Measurements from ENCODE around the gene TEAD4.

DNA sequence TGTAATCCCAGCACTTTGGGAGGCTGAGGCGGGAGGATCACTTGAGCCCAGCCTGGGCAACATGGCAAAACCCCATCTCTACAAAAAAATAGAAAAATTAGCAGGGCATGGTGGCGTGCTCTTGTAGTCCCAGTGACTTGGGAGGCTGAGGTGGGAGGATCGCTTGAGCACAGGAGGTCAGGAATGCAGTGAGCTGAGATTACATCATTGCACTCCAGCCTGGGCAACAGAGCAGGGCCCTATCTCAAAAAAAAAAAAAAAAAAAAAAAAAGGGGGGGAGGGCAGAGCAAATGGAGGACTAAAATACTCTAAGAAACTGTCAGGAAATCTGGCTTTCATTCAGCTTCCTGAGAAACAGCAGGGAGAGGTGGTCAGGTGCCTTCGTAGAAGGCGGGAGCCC, 86.3 kb downstream of the TEAD4 start:
- TF ChIP-seq, protein P1, sequence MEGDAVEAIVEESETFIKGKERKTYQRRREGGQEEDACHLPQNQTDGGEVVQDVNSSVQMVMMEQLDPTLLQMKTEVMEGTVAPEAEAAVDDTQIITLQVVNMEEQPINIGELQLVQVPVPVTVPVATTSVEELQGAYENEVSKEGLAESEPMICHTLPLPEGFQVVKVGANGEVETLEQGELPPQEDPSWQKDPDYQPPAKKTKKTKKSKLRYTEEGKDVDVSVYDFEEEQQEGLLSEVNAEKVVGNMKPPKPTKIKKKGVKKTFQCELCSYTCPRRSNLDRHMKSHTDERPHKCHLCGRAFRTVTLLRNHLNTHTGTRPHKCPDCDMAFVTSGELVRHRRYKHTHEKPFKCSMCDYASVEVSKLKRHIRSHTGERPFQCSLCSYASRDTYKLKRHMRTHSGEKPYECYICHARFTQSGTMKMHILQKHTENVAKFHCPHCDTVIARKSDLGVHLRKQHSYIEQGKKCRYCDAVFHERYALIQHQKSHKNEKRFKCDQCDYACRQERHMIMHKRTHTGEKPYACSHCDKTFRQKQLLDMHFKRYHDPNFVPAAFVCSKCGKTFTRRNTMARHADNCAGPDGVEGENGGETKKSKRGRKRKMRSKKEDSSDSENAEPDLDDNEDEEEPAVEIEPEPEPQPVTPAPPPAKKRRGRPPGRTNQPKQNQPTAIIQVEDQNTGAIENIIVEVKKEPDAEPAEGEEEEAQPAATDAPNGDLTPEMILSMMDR (IDR thresholded peaks at IDR 0.05) = no peak
- no peak for TF ChIP-seq POLR2A (IDR thresholded peaks at IDR 0.05)
